ENCODE data around the gene PIK3R6. TPM values are rescaled to one million over a fixed set of nuclear protein-coding genes. Genes with fewer than 3 reads are reported as not detected.
A peak's percentile ranks its signal among the peaks of the same experiment; 100 is the strongest.

The PIK3R6 gene
- total RNA-seq, 1 experiment from 2014 or later, result not detected

DNA sequence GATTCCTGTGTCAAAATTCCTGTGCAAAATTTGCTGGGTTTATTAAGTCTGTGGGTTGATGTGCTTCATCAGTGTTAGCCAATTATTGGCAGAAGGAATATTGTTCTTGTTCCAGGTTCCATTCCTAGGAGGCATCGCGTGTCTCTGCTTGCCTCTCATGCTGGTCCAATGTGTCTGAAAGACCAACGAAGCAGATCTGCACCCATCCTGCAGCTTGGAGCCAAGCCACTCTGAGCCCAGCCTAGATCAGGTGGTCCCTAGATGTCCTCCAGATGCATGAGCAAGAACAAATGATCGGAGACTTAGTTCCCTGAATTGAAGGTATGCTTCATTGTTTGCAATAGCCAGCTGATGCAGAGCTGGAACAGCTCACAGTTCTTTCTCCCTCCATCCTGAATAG is 10.5 kb upstream of the PIK3R6 start:
- in situ Hi-C loops (cut with HindIII; ENCODE audit: low sequenced_read_pairs), result no loop called here
- DNase-seq (ENCODE audit: low spot score), result no peak

DNA sequence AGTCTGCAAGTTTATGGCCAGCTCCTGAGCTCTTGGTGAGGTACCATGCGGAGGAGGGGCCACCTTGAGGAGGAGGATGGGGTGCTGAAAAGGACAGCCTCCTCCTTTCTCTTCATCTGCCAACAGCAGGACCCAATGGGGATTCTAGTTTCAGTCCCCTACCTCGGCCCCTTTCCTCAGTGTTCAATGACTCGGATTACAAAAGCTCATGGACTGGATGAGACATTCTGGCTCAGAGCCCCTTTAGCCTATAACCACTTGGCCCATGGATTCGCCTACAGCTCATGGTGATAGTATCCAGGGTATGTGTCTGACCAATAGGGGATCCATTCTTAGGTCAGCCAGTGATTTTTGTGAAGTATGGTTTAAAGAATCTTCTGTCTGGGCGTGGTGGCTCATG is 8.5 kb upstream of the PIK3R6 start:
- in situ Hi-C loops (cut with HindIII; ENCODE audit: low sequenced_read_pairs), result no loop called here
- no peak for DNase-seq (ENCODE audit: low spot score)

DNA sequence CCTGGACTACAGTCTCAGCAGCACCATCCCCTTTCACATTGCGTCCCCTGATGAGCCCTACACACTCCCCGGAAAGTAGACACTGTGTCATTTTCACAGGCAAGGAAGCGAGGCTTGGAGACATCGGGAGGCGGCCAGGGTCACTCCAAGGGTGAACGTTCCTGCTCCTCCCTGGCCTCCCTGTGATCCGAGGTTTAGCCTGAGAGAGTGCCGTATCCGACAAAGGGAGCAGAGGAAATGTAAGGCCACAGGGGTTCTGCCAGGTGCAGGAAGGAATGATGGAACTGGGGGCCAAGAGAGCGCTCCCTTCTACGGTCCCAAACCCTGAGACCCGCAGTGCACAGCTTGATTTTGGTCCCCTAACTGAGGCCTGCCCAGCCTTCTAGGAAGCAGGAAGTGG is 8.0 kb upstream of the PIK3R6 start:
- no peak for DNase-seq (ENCODE audit: low spot score)
- in situ Hi-C loops (cut with HindIII; ENCODE audit: low sequenced_read_pairs), result no loop called here

GRCh38 chr17:8873801-8874715 is 6.6 kb upstream of the PIK3R6 start:
- in situ Hi-C loops (cut with HindIII; ENCODE audit: low sequenced_read_pairs), result no loop called here
- DNase-seq (ENCODE audit: low spot score), result no peak

- DNase-seq (ENCODE audit: low spot score), result no peak
- in situ Hi-C loops (cut with HindIII; ENCODE audit: low sequenced_read_pairs), result no loop called here
These were observed 5.4 kb upstream of the PIK3R6 start for GRCh38 chr17:8872705-8873435.

- no peak for DNase-seq (ENCODE audit: low spot score)
- in situ Hi-C loops (cut with HindIII; ENCODE audit: low sequenced_read_pairs), result no loop called here
These were observed 4.7 kb upstream of the PIK3R6 start for GRCh38 chr17:8872036-8872704.

GRCh38 chr17:8871081-8871581 is 3.7 kb upstream of the PIK3R6 start:
- in situ Hi-C loops (cut with HindIII; ENCODE audit: low sequenced_read_pairs), result no loop called here
- no peak for DNase-seq (ENCODE audit: low spot score)

- in situ Hi-C loops (cut with HindIII; ENCODE audit: low sequenced_read_pairs), result no loop called here
- no peak for DNase-seq (ENCODE audit: low spot score)
These were observed 3.0 kb upstream of the PIK3R6 start for GRCh38 chr17:8870406-8871040.

GRCh38 chr17:8869114-8869815 is 1.8 kb upstream of the PIK3R6 start:
- in situ Hi-C loops (cut with HindIII; ENCODE audit: low sequenced_read_pairs), result no loop called here
- DNase-seq (ENCODE audit: low spot score), result no peak

DNA sequence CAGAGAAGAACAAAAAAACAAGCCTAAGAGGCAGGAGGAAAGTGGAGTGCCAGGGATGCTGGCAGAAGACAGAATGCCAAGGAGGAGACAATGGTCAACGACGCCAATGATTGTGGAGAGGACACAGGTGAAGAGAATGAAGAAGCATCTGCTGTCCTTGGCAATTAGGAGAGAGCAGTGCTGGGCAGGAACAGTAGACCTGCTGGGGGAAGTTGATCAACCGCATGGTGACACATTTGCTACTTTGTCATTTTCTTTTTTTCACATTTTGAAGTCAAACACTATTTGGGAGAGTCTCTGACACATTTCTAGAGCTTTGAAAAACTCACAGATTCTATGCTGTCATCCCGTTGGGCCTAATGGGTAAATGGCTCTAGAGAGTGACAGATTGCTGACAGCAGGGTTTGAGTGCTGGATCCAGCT is 1.1 kb upstream of the PIK3R6 start:
- in situ Hi-C loops (cut with HindIII; ENCODE audit: low sequenced_read_pairs), result no loop called here
- peak; percentile 80 for DNase-seq (ENCODE audit: low spot score)

- in situ Hi-C loops (cut with HindIII; ENCODE audit: low sequenced_read_pairs), result no loop called here
- no peak for DNase-seq (ENCODE audit: low spot score)
These were observed 618 bp upstream of the PIK3R6 start for GRCh38 chr17:8868092-8868491.

GRCh38 chr17:8865811-8866210 is 1.7 kb downstream of the PIK3R6 start:
- no peak for DNase-seq (ENCODE audit: low spot score)
- in situ Hi-C loops (cut with HindIII; ENCODE audit: low sequenced_read_pairs), result no loop called here

- in situ Hi-C loops (cut with HindIII; ENCODE audit: low sequenced_read_pairs), result no loop called here
- DNase-seq (ENCODE audit: low spot score), result no peak
These were observed 2.1 kb downstream of the PIK3R6 start for GRCh38 chr17:8865385-8865784.

DNA sequence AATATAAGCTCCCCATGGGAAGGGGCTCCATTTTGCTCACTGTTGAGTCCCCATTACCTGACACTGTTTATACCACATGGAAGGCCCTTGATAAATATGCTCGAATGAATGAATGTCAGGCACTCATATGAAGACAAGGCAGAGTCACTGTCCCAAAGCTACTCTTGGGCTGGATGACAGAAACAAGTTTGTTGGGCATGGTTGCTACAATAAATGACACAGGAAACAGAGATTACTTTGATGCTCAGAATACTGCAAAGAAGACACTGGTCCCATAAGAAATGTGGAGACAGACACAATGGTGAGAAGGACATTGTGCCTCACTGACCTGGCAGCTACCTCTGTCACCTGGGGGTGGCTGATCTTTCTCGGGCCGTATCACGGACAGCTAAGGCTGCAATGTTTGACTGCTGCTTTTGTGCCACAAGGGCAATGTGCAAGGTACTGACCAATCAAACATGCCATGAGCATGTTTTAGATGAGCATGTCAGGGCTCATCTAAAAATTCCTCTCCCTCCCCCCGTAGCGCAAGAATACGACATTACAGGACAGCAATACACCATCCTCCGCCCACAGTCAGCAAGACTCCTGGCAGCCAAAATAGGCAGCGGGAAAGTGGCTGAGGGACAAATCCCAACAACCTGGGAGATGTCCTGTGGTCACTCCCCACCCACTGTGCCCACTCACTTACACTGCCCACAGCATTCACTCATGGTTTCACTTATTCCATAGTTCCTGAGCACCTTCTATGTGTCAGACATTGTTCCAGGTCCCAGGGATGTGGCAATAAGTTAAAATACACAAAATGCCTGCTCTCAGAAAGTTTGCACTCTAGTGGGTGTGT is 5.0 kb downstream of the PIK3R6 start:
- peak; percentile 9 for DNase-seq (ENCODE audit: low spot score)
- in situ Hi-C loops (cut with HindIII; ENCODE audit: low sequenced_read_pairs), result no loop called here

- DNase-seq (ENCODE audit: low spot score), result no peak
- in situ Hi-C loops (cut with HindIII; ENCODE audit: low sequenced_read_pairs), result no loop called here
These were observed 5.8 kb downstream of the PIK3R6 start for GRCh38 chr17:8861495-8862181.

GRCh38 chr17:8859804-8860430 is 7.6 kb downstream of the PIK3R6 start:
- DNase-seq (ENCODE audit: low spot score), result no peak

More at GRCh38 chr17:8859804-8860430, 7.6 kb downstream of the PIK3R6 start:
- in situ Hi-C loops (cut with HindIII; ENCODE audit: low sequenced_read_pairs), result no loop called here
